HFF-Myc (cell line): ENCODE results near the gene ZNF474.

ENCODE experiments used
- DNase-seq: peaks from one replicate; pipeline ENCODE4 v3.0.0-alpha.2; 2011; ENCODE audit warnings: low read depth; ENCODE audit errors: extremely low read depth
- H3K4me3 ChIP-seq: replicated peaks from 2 replicates; pipeline ENCODE4 v1.5.1; 2011; ENCODE audit warnings: low read depth, mild to moderate bottlenecking, control low read depth, low read length
- TF ChIP-seq, protein P1 (sequence below): IDR thresholded peaks from 2 replicates; pipeline ENCODE4 v1.5.1; 2012; ENCODE audit warnings: mild to moderate bottlenecking, low read depth, low read length, control low read depth; ENCODE audit errors: missing control alignments

The ZNF474 gene

DNA sequence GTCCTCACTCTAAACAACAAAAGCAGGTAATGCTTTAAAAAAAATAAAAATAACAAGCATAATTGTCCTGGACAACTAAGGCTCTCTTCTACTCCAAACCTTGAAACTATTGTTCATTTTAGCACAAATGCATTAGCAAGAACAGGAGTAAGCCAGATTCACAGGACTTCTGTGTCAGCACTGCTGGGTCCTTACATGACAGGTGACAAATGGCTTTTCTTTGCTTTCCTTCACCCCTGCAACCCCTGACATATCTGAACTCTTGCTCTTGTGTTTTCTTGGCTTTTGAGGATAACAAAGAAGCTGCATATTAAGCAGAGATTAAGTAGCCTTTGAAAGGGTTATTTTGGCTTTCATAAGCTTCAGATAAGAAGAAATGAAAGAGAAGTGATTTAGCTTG, 71.1 kb downstream of the ZNF474 start:
- TF ChIP-seq, protein P1, sequence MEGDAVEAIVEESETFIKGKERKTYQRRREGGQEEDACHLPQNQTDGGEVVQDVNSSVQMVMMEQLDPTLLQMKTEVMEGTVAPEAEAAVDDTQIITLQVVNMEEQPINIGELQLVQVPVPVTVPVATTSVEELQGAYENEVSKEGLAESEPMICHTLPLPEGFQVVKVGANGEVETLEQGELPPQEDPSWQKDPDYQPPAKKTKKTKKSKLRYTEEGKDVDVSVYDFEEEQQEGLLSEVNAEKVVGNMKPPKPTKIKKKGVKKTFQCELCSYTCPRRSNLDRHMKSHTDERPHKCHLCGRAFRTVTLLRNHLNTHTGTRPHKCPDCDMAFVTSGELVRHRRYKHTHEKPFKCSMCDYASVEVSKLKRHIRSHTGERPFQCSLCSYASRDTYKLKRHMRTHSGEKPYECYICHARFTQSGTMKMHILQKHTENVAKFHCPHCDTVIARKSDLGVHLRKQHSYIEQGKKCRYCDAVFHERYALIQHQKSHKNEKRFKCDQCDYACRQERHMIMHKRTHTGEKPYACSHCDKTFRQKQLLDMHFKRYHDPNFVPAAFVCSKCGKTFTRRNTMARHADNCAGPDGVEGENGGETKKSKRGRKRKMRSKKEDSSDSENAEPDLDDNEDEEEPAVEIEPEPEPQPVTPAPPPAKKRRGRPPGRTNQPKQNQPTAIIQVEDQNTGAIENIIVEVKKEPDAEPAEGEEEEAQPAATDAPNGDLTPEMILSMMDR: no peak
- no peak overlapping the region for H3K4me3 ChIP-seq
- DNase-seq: no peak

DNA sequence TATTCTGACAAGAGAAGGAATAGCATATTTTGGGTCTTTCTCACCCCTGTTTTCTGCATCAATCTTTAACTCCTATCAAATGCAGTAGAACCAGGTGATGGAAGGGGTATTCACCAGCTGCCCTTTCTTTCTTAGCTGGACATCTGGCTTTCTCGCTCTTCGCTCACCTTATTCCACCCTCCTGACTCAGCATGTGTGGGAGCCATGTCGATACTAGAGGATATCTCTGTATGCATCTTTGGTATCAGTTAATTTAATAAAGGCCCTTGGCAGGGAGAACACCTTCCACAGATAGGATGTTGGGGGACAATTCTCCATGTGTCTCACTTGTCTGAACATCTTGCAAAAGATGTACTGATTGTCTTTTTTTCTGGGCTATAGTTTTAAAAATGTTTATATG, 71.5 kb downstream of the ZNF474 start:
- DNase-seq: no peak
- H3K4me3 ChIP-seq: no peak overlapping the region
- TF ChIP-seq, protein P1: no peak

DNA sequence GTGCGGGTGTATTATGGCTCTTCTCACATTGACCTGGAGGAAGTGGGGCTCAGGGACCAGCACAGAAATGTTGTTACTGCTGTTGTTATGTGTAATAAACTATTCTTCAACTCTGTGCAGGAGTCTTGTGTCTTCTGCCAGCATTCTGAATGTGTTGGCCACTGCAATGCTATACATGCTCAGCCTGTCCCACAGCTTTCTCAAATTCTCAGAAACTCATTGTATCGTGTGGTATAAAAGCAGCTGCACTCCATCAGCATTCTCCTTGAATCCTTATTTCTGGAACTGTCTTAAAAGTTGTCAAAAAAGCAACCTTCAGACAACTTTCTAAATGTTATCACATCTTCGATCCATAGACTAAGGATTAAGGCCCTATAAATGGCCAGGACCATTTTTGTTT, 72.0 kb downstream of the ZNF474 start:
- no peak overlapping the region for H3K4me3 ChIP-seq
- TF ChIP-seq, protein P1: no peak
- no peak for DNase-seq

DNA sequence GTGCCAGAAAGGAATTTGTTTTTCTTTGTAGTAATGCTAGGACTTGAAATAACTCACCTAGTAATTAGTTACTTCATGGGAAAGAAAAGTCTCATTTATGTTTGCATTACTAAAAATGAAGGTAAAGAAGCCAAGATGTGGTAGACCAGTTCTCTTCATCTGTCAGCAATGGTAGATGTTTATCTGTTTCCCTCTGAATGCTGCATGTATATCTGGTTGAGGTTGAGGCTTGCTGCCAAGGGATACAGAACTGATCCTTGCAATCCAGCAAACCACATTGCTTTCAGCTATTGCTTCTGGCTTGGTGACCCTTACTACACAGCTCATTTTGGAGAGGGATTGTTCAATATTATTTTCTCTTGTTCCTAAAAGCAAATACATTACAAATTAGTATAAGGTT, 73.6 kb downstream of the ZNF474 start:
- DNase-seq: no peak
- no peak overlapping the region for H3K4me3 ChIP-seq
- TF ChIP-seq, protein P1: no peak
